Mammary epithelial cell (primary cell): ENCODE measurements around the gene TH.

Experiments used
- CTCF ChIP-seq, 2 donors: IDR thresholded peaks in 1 of 2; conservative IDR thresholded peaks in 1 of 2; 2 replicates each; pipeline ENCODE4 v1.5.1; 2011 to 2012; ENCODE audit warnings: inconsistent platforms in 2 of 2, low read length in 2 of 2, mild to moderate bottlenecking in 2 of 2, control low read depth in 1 of 2, low read depth in 1 of 2; ENCODE audit not compliant: insufficient read depth in 1 of 2; ENCODE audit errors: extremely low read depth in 1 of 2
- EZH2 ChIP-seq: IDR thresholded peaks from 2 replicates; pipeline ENCODE4 v1.6.1; 2012; ENCODE audit warnings: low read length, inconsistent platforms, borderline replicate concordance

- TF ChIP-seq EZH2: no peak
- TF ChIP-seq CTCF (conservative IDR thresholded peaks at IDR 0.05 in 1 of 2, IDR thresholded peaks at IDR 0.05 in 1 of 2; ENCODE audit: extremely low read depth in 1 of 2, insufficient read depth in 1 of 2, low read depth in 1 of 2, low read length in 2 of 2): no peak
These were observed 20.3 kb upstream of the TH start for GRCh38 chr11:2191883-2192282.
